GM18951 (cell line): ENCODE measurements around the gene FOXN3.
A peak's percentile ranks its signal among the peaks of the same experiment; 100 is the strongest.

Experiments
- POLR2A ChIP-seq: IDR thresholded peaks from 4 replicates; pipeline ENCODE4 v1.6.1; 2011; ENCODE audit warnings: mild to moderate bottlenecking; ENCODE audit not compliant: insufficient read length, insufficient read depth; ENCODE audit errors: extremely low read depth
- in situ Hi-C: fragments of 300-500 bp; cut with MboI; formaldehyde crosslinking; loops from one replicate; pipeline ENCODE4 v1.12.0; 2022; ENCODE audit warnings: low sequenced_read_pairs, mixed read lengths, inconsistent platforms; ENCODE audit not compliant: unreplicated experiment

The FOXN3 gene

GRCh38 chr14:89280600-89280999 is 136.4 kb downstream of the FOXN3 start:
- in situ Hi-C loops = no loop called here
- TF ChIP-seq POLR2A = no peak

DNA sequence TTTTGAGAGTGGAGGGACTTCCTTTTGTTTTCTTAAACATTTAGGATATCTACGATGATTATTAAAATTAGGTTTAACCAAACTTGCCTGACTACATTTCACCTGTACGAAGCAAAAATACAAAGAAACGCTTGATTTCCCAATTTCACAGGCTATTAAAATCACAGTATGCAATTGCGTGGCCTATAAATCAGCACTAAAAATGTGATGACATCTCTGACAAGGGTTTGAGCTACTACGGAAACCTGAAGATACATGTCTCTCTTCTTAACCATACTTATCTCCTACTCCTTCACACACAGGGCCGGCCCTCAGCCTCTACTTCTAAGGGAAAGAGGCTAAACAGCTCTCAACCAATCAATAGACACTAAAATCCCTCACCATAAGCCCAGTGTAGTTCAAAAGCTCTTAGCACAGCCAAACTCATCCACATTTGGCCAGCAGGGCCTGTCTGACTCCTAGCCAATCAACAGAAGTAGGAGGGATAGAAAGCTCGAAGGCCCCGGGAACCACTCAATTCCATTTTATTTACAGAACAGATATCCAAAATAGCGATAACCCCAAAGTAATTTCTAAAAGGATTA is 137.3 kb downstream of the FOXN3 start:
- TF ChIP-seq POLR2A = no peak
- in situ Hi-C loops = no loop called here

GRCh38 chr14:89277203-89277602 is 139.8 kb downstream of the FOXN3 start:
- TF ChIP-seq POLR2A = no peak
- in situ Hi-C loops = no loop called here

DNA sequence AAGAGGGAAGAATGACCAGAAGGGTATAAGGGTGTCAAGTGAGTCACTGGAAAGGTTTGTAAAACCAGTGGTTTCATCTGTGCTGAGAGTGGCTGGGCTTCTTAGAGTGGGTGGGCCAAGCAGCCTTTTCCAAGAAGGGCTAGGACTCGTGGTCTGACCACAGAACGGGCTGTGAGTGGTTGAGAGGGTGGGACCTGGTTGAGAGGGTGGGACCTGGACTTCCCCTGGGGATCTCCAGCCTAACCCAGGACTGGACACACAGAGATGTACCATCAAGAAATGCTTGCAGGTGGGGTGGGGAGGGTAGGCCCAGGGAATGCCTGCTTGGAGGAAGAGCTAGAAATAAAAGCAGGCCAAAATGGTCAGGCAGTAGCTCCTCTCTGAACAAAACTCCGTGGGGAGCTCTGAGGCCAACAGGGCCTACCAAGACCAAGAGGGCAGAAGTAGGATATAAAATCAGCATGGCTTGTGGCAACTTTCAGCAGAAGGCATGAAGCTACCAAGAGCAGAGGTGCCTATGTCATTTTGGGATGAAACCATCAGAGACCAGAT is 140.5 kb downstream of the FOXN3 start:
- TF ChIP-seq POLR2A = peak; percentile 13
- in situ Hi-C loops = no loop called here

- no peak for TF ChIP-seq POLR2A
- in situ Hi-C loops = no loop called here
Measured at GRCh38 chr14:89270439-89271227, 146.4 kb downstream of the FOXN3 start.

DNA sequence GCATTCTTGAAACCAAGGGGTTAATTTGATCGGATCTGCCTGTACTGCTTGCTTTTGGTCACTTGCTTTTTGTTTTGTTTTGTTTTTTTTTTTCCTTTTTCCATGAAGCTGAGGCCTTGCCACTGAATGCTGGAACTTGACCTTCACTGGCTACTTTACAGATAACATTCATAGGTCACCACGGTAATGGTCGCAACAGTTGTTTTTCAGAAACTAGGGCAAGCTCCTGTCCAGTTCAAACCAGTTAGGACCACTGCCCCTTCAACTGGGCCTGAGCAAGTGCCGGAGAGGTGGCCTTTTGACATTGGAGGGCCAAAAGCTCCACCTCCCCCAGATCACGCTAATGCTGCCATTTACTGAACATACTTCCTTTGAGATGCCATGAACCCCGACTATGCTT is 147.6 kb downstream of the FOXN3 start:
- TF ChIP-seq POLR2A = no peak
- in situ Hi-C loops = no loop called here

- in situ Hi-C loops = no loop called here
- TF ChIP-seq POLR2A = no peak
Measured at GRCh38 chr14:89268514-89268913, 148.5 kb downstream of the FOXN3 start.

- TF ChIP-seq POLR2A = no peak
- in situ Hi-C loops = no loop called here
Measured at GRCh38 chr14:89267656-89268055, 149.4 kb downstream of the FOXN3 start.

GRCh38 chr14:89267163-89267562 is 149.9 kb downstream of the FOXN3 start:
- in situ Hi-C loops = no loop called here
- TF ChIP-seq POLR2A = no peak

GRCh38 chr14:89266754-89267153 is 150.3 kb downstream of the FOXN3 start:
- TF ChIP-seq POLR2A = no peak
- in situ Hi-C loops = no loop called here

DNA sequence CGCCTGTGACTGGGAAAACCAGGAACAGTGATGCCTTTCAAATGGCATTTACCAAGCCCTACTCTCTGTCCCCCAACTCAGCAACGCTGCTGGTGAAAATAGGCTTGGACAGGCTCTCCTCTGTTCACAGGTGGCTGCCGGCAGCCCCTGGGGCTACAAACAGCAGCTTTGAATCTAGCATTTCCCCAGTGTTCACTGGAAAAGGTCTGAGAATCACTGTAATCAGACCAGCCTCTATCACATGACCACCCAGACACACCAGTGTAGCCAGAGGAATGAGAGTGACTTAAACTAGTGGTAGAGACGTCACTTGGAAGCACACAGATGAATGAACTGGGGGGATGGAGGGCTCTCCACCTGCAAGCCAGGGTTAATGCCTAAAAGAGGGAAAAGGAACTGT is 151.8 kb downstream of the FOXN3 start:
- TF ChIP-seq POLR2A = no peak

DNA sequence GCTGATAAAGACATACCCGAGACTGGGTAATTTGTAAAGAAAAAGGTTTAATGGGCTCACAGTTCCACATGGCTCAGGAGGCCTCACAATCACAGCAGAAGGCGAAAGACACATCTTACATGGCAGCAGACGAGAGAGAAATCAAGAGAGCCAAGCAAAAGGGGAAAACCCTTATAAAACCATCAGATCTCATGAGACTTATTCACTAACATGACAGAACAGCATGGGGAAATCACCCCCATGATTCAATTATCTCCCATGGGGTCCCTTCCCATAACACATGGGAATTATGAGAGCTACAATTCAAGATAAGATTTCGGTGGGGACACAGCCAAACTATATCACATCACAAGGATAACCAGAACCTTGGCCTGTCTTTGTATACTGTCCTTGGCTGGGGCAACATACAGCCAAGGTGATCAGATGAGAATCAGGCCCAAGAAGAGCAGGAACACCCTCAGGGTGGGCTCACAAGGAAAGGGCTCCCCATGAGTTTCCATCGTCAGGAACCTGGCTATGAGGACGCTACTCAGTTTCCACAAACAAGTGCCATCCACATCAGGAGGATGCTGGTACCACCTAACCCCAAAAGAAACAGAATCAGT is 152.7 kb downstream of the FOXN3 start:
- in situ Hi-C loops = no loop called here
- no peak for TF ChIP-seq POLR2A

More for the DNA sequence above, 151.8 kb downstream of the FOXN3 start:
- in situ Hi-C loops = no loop called here

GRCh38 chr14:89262041-89262440 is 155.0 kb downstream of the FOXN3 start:
- in situ Hi-C loops = no loop called here
- TF ChIP-seq POLR2A = no peak

- TF ChIP-seq POLR2A = no peak
- in situ Hi-C loops = no loop called here
Measured at GRCh38 chr14:89260898-89261297, 156.1 kb downstream of the FOXN3 start.

- no peak for TF ChIP-seq POLR2A
- in situ Hi-C loops = no loop called here
Measured at GRCh38 chr14:89259951-89260609, 157.0 kb downstream of the FOXN3 start.
